HEK293T (cell line): ENCODE data around the gene HCFC1R1.

Experiments used
- CTCF ChIA-PET: fragments of 350-600 bp; formaldehyde crosslinking; extraction: SDS; loops from one replicate; lab custom pipeline; 2021; ENCODE audit warnings: antibody characterized with exemption, inconsistent platforms; lab: Yijun Ruan, JAX
- POLR2A ChIA-PET: fragments of 350-600 bp; formaldehyde crosslinking; extraction: SDS; loops from one replicate; lab custom pipeline; 2020; ENCODE audit warnings: antibody characterized with exemption, inconsistent platforms; lab: Yijun Ruan, JAX
- DNase-seq: peaks from one replicate; pipeline ENCODE4 v3.0.0; 2012; ENCODE audit warnings: mixed read lengths; ENCODE audit errors: extremely low spot score
- ARNT ChIP-seq: fragments of 450-650 bp; IDR thresholded peaks from 2 replicates; pipeline ENCODE4 v1.6.1; 2017; ENCODE audit warnings: mild to moderate bottlenecking
- BHLHE40 ChIP-seq: fragments of 450-650 bp; IDR thresholded peaks from 2 replicates; pipeline ENCODE4 v1.6.1; 2016; ENCODE audit warnings: mild to moderate bottlenecking, moderate library complexity, borderline replicate concordance
- CTBP1 ChIP-seq: fragments of 450-650 bp; IDR thresholded peaks from 2 replicates; pipeline ENCODE4 v1.6.1; 2016; ENCODE audit warnings: borderline replicate concordance
- ELF4 ChIP-seq: fragments of 450-650 bp; IDR thresholded peaks from 2 replicates; pipeline ENCODE4 v1.6.1; 2017; ENCODE audit warnings: antibody characterized with exemption
- FOXA1 ChIP-seq: fragments of 450-650 bp; IDR thresholded peaks from 2 replicates; pipeline ENCODE4 v1.6.1; 2016; ENCODE audit warnings: mild to moderate bottlenecking
- FOXK2 ChIP-seq: fragments of 450-650 bp; IDR thresholded peaks from 2 replicates; pipeline ENCODE4 v1.6.1; 2016; ENCODE audit warnings: mild to moderate bottlenecking
- FOXM1 ChIP-seq: fragments of 450-650 bp; IDR thresholded peaks from 2 replicates; pipeline ENCODE4 v1.6.1; 2017; ENCODE audit warnings: mild to moderate bottlenecking, borderline replicate concordance
- HDGF ChIP-seq: fragments of 450-650 bp; IDR thresholded peaks from 2 replicates; pipeline ENCODE4 v1.6.1; 2017; ENCODE audit warnings: antibody characterized with exemption, borderline replicate concordance
- L3MBTL2 ChIP-seq: fragments of 450-650 bp; conservative IDR thresholded peaks from 2 replicates; pipeline ENCODE4 v1.6.1; 2016; ENCODE audit warnings: mild to moderate bottlenecking
- LEF1 ChIP-seq: fragments of 450-650 bp; IDR thresholded peaks from 2 replicates; pipeline ENCODE4 v1.6.1; 2017; ENCODE audit warnings: mild to moderate bottlenecking, borderline replicate concordance
- NFRKB ChIP-seq: fragments of 450-650 bp; IDR thresholded peaks from 2 replicates; pipeline ENCODE4 v1.6.1; 2016; ENCODE audit warnings: mild to moderate bottlenecking, moderate library complexity
- PKNOX1 ChIP-seq: fragments of 450-650 bp; IDR thresholded peaks from 2 replicates; pipeline ENCODE4 v1.6.1; 2016
- SP1 ChIP-seq: fragments of 450-650 bp; IDR thresholded peaks from 2 replicates; pipeline ENCODE4 v1.6.1; 2017
- SUZ12 ChIP-seq: fragments of 450-650 bp; IDR thresholded peaks from 2 replicates; pipeline ENCODE4 v1.6.1; 2016; ENCODE audit warnings: mild to moderate bottlenecking
- TARDBP ChIP-seq: fragments of 450-650 bp; IDR thresholded peaks from 2 replicates; pipeline ENCODE4 v1.6.1; 2016
- ZNF384 ChIP-seq: fragments of 450-650 bp; IDR thresholded peaks from 2 replicates; pipeline ENCODE4 v1.6.1; 2016

HCFC1R1 gene

GRCh38 chr16:2987286-2987685 lies 36.5 kb downstream of the HCFC1R1 start:
- TF ChIP-seq L3MBTL2, result no peak
- no peak for TF ChIP-seq SP1
- no peak for TF ChIP-seq SUZ12
- DNase-seq, result no peak
- CTCF ChIA-PET, result interaction anchor here (1.1 kb wide), 1 partner anchor 31 kb away, joined by 3 read pairs; no protein-coding TSS in a partner anchor
- POLR2A ChIA-PET, result interaction anchor here (1.2 kb wide), 1 partner anchor 147 kb away, joined by 3 read pairs; the partner anchor contains the start of gene ZNF213

GRCh38 chr16:2986623-2987188 lies 37.0 kb downstream of the HCFC1R1 start:
- POLR2A ChIA-PET, result no interaction called here
- CTCF ChIA-PET, result interaction anchor here (1.1 kb wide), 1 partner anchor 32 kb away, joined by 3 read pairs; no protein-coding TSS in a partner anchor
- DNase-seq, result no peak
- no peak for TF ChIP-seq TARDBP
- no peak for TF ChIP-seq SP1
- TF ChIP-seq CTBP1, result no peak
- no peak for TF ChIP-seq FOXK2
- no peak for TF ChIP-seq SUZ12
- no peak for TF ChIP-seq ZNF384
- no peak for TF ChIP-seq ARNT
- no peak for TF ChIP-seq PKNOX1
- no peak for TF ChIP-seq FOXA1
- no peak for TF ChIP-seq HDGF
- no peak for TF ChIP-seq LEF1
- no peak for TF ChIP-seq NFRKB
- no peak for TF ChIP-seq BHLHE40
- no peak for TF ChIP-seq L3MBTL2
- TF ChIP-seq ELF4, result no peak
- TF ChIP-seq FOXM1, result no peak

- no peak for TF ChIP-seq ARNT
- ChIA-PET POLR2A (no interaction called here), CTCF (no interaction called here)
- no peak for DNase-seq
Measured at GRCh38 chr16:2985893-2986355, 37.8 kb downstream of the HCFC1R1 start.

GRCh38 chr16:2985462-2985861 lies 38.3 kb downstream of the HCFC1R1 start:
- DNase-seq, result no peak
- CTCF ChIA-PET, result no interaction called here
- TF ChIP-seq ELF4, result no peak
- no peak for TF ChIP-seq SP1
- TF ChIP-seq NFRKB, result no peak
- TF ChIP-seq CTBP1, result no peak
- TF ChIP-seq ARNT, result no peak
- no peak for TF ChIP-seq PKNOX1
- TF ChIP-seq TARDBP, result no peak
- no peak for TF ChIP-seq L3MBTL2
- TF ChIP-seq HDGF, result no peak
- TF ChIP-seq BHLHE40, result no peak
- TF ChIP-seq FOXM1, result no peak
- POLR2A ChIA-PET, result no interaction called here

GRCh38 chr16:2983706-2984136 lies 40.0 kb downstream of the HCFC1R1 start:
- peak; percentile 91 for DNase-seq
- ChIA-PET POLR2A (no interaction called here), CTCF (interaction anchor here (0.6 kb wide), 1 partner anchor 44 kb away, joined by 3 read pairs; no protein-coding TSS in a partner anchor)
- TF ChIP-seq CTBP1 (no peak), L3MBTL2 (peak; percentile 74)

GRCh38 chr16:2982402-2982801 lies 41.3 kb downstream of the HCFC1R1 start:
- ChIA-PET CTCF (interaction anchor here (0.7 kb wide), 1 partner anchor 11 kb away, joined by 4 read pairs; no protein-coding TSS in a partner anchor), POLR2A (interaction anchor here (1.1 to 3.5 kb wide), 2 partner anchors 17 to 31 kb away, joined by 3 to 30 read pairs; partner anchors contain the start of gene KREMEN2)
- DNase-seq, result no peak
- TF ChIP-seq ELF4 (no peak), TARDBP (no peak), NFRKB (no peak), FOXK2 (no peak), LEF1 (no peak), FOXM1 (no peak), ARNT (no peak), SP1 (no peak), BHLHE40 (no peak), SUZ12 (no peak), PKNOX1 (no peak), HDGF (no peak), ZNF384 (no peak)

- TF ChIP-seq CTBP1, result no peak
- TF ChIP-seq ZNF384, result no peak
- no peak for TF ChIP-seq TARDBP
- no peak for TF ChIP-seq SP1
- no peak for TF ChIP-seq BHLHE40
- no peak for TF ChIP-seq LEF1
- ChIA-PET CTCF (interaction anchor here (0.7 to 0.9 kb wide), 2 partner anchors 12 to 37 kb away, joined by 4 read pairs; no protein-coding TSS in a partner anchor), POLR2A (interaction anchor here (1.0 to 3.5 kb wide), 5 partner anchors 10 to 41 kb away, joined by 3 to 40 read pairs (median 8); partner anchors contain the start of genes KREMEN2 and PAQR4)
- DNase-seq, result no peak
Measured at GRCh38 chr16:2981899-2982250, 41.9 kb downstream of the HCFC1R1 start.
